Neural crest cell (in vitro differentiated cells): ENCODE data around the gene ANKH. TPM values are rescaled to one million over a fixed set of nuclear protein-coding genes. Genes with fewer than 3 reads are reported as not detected.

ENCODE experiments used
- DNase-seq: peaks from one replicate; pipeline ENCODE4 v3.0.0; 2021; ENCODE audit warnings: low read depth, mixed read lengths, low spot score
- H3K27ac Mint-ChIP-seq: one replicate; pipeline ENCODE4 v1.8.0; 2021; ENCODE audit warnings: mild to moderate bottlenecking, mixed read lengths; ENCODE audit not compliant: unreplicated experiment
- H3K27me3 Mint-ChIP-seq: 2 replicates; pipeline ENCODE4 v1.8.0; 2021; ENCODE audit warnings: low read depth, mild to moderate bottlenecking, mixed read lengths
- H3K36me3 Mint-ChIP-seq: 2 replicates; pipeline ENCODE4 v1.8.0; 2021; ENCODE audit warnings: low read depth, mild to moderate bottlenecking, mixed read lengths
- H3K4me1 Mint-ChIP-seq: 2 replicates; pipeline ENCODE4 v1.8.0; 2021; ENCODE audit warnings: mixed read lengths
- H3K4me3 Mint-ChIP-seq: one replicate; pipeline ENCODE4 v1.8.0; 2021; ENCODE audit warnings: mild to moderate bottlenecking, mixed read lengths
- H3K9me3 Mint-ChIP-seq: 2 replicates; pipeline ENCODE4 v1.8.0; 2021; ENCODE audit warnings: mixed read lengths
- total RNA-seq: library from RNA; stranded (reverse); gene quantifications from 2 replicates; pipeline ENCODE4 v1.2.1, GENCODE V29; 2021
- TF ChIP-seq, protein P1 (sequence below): fragments of 200-600 bp; sonication (generic); conservative IDR thresholded peaks from 2 replicates; pipeline ENCODE4 v1.5.0; 2021; ENCODE audit warnings: antibody characterized with exemption, mild to moderate bottlenecking

Gene ANKH
- total RNA-seq, 1 donor from 2014 or later = 28.6 TPM

DNA sequence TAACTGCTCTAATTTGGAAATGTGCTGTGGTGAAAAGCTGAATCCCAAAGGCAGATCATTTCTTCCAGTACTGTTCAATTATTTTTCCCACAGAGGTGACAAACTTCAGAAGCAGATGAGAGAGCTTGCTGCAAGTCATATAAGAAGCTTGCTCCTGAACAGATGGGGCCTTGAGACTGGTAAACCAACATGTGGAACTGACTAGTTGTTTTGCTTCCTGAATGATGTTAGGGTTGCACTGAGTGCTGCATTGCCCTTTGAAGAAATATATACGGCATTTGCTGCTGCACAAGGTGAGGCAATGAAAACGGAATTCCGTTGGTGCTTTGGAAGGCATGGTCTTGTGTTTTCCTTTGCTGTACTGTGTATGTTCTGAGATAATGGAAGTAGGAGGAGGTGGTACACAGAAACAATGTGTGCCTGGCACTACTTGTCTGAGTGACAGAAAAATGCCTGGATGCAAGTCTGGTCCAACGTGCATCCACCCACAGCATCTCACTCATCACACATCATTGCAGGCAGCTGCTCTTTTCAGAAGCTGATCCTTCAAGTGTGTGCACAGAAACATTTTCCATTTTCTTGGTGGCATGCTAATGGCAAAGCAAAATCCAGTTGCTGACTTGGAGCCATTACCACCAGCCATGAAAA is 76.9 kb downstream of the ANKH start:
- DNase-seq = no peak
- Mint-ChIP-seq H3K27ac (no peak overlapping the region), H3K27me3 (no peaks in the 10 kb centered on the region), H3K36me3 (peaks cover 5% of the 10 kb centered on the region), H3K4me3 (no peak overlapping the region), H3K4me1 (peaks cover 5% of the 10 kb centered on the region), H3K9me3 (no peaks in the 10 kb centered on the region)
- TF ChIP-seq, protein P1, sequence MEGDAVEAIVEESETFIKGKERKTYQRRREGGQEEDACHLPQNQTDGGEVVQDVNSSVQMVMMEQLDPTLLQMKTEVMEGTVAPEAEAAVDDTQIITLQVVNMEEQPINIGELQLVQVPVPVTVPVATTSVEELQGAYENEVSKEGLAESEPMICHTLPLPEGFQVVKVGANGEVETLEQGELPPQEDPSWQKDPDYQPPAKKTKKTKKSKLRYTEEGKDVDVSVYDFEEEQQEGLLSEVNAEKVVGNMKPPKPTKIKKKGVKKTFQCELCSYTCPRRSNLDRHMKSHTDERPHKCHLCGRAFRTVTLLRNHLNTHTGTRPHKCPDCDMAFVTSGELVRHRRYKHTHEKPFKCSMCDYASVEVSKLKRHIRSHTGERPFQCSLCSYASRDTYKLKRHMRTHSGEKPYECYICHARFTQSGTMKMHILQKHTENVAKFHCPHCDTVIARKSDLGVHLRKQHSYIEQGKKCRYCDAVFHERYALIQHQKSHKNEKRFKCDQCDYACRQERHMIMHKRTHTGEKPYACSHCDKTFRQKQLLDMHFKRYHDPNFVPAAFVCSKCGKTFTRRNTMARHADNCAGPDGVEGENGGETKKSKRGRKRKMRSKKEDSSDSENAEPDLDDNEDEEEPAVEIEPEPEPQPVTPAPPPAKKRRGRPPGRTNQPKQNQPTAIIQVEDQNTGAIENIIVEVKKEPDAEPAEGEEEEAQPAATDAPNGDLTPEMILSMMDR = no peak

- Mint-ChIP-seq H3K9me3 (no peaks in the 10 kb centered on the region), H3K36me3 (peaks cover 5% of the 10 kb centered on the region), H3K4me1 (peaks cover 5% of the 10 kb centered on the region), H3K4me3 (no peak overlapping the region), H3K27me3 (no peaks in the 10 kb centered on the region), H3K27ac (peak overlapping the region; percentile 87)
- TF ChIP-seq, protein P1 = no peak
- no peak for DNase-seq
These were observed 77.7 kb downstream of the ANKH start for GRCh38 chr5:14793851-14794250.

DNA sequence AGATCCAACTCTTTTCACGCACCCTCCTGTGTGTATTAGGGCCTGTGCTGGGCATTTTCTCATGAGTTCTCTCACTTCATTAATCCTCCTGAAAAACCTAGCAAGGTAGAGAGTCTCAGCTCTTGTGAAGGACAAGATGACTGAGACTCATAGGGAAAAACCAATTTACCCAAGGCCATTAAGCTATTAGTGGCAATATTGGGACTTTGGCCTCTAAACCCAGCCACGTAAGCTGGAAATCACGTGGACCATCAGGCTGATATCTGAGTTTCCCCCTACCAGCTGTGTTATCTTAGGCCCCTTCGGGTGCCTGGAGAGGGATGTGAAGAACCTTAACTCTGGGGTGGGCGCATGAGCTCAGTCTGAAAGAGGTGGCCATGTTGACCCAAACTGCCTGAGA is 80.7 kb downstream of the ANKH start:
- H3K9me3 Mint-ChIP-seq = no peaks in the 10 kb centered on the region

GRCh38 chr5:14790220-14790619 is 81.4 kb downstream of the ANKH start:
- Mint-ChIP-seq H3K27ac (no peak overlapping the region), H3K4me1 (peaks cover 9% of the 10 kb centered on the region), H3K36me3 (peaks cover 2% of the 10 kb centered on the region), H3K27me3 (no peaks in the 10 kb centered on the region), H3K9me3 (no peaks in the 10 kb centered on the region), H3K4me3 (no peak overlapping the region)
- DNase-seq = no peak
- TF ChIP-seq, protein P1 = no peak

More for the DNA sequence above, 80.7 kb downstream of the ANKH start:
- DNase-seq = no peak
- Mint-ChIP-seq H3K27me3 (no peaks in the 10 kb centered on the region), H3K4me1 (peaks cover 9% of the 10 kb centered on the region), H3K27ac (no peak overlapping the region), H3K36me3 (no peaks in the 10 kb centered on the region), H3K4me3 (no peak overlapping the region)
- TF ChIP-seq, protein P1 = no peak

DNA sequence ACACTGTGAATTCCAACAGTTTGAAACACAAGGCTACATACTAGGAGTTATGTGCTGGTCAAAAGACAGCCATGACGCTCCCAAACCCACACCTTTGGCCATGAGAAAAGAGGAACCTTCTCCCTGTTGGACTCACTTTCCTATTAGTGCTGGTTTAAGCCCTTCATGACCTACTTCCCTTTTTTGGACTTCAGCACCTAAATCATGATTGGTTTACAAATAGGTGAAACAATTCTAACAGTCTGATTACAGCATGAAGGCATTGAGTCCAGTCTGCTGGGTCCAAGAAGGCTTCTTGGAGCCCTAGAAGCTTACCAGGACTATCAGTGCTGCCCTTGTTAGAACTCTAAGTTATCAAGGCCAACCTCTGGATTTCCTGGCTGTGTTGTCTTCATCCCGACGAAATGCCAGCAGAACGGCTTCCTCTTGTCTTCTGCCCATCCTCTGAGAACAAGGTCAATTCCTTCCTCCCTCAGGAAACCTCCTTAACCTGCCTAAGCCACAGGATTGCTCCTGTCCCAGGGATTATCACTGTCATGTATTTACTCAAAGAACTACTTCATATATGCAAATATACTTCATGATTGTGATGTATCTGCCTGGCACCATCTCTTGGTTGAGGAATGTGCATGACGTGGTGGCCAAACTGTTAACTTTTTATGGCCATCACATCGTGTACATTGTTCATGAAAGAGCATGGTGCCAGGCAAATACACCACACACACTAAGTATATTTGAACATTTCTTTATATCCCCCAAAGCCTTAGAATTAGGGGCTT is 83.6 kb downstream of the ANKH start:
- H3K4me1 Mint-ChIP-seq = peaks cover 3% of the 10 kb centered on the region
- DNase-seq = no peak
- TF ChIP-seq, protein P1 = no peak

More for the DNA sequence above, 83.6 kb downstream of the ANKH start:
- H3K9me3 Mint-ChIP-seq = peaks cover 3% of the 10 kb centered on the region
- H3K27me3 Mint-ChIP-seq = no peaks in the 10 kb centered on the region
- H3K36me3 Mint-ChIP-seq = peaks cover 10% of the 10 kb centered on the region
- H3K4me3 Mint-ChIP-seq = no peak overlapping the region
- no peak overlapping the region for H3K27ac Mint-ChIP-seq
